ENCODE measurements around the gene DCAF12L2. TPM values are rescaled to one million over a fixed set of nuclear protein-coding genes. Genes with fewer than 3 reads are reported as not detected.

DCAF12L2 gene
- total RNA-seq: not detected in 2 replicates

GRCh38 chrX:126165721-126166461 is at the start of gene DCAF12L2:
TSS of gene DCAF12L2 (minus strand) at chrX:126166289. CDS start at chrX:126165924, 365 bp downstream.

Measured in hair follicular keratinocyte (primary cell).